ENCODE data around the gene IGHMBP2.

DNA sequence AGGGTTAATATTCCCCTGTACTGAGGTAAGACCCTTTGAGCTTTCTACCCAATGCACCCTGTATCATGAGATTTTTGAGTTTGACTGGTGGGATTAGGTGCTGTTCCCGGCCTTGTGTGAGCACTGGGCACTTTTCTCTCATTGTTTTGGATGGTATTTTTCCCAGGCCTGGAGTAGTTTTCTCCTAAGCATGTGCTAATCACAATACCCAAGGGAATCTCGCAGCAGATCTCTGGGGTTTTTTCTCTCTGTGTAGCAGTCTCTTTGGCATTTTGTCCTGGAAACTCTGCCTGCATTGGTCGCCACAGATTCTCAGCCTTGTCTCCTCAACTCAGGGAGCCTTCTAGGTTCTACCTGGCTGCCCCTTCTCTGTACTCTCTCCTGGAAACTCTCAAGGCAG lies 19.9 kb downstream of the IGHMBP2 start:
- no peak for TF ChIP-seq CTCF (IDR thresholded peaks at IDR 0.05; ENCODE audit: poor library complexity)
- TF ChIP-seq EZH2phosphoT487 (IDR thresholded peaks at IDR 0.05; ENCODE audit: low read depth, severe bottlenecking, unreplicated experiment) = no peak
- TF ChIP-seq EZH2 (IDR thresholded peaks at IDR 0.05; ENCODE audit: borderline replicate concordance) = no peak
